Activated T-helper 2 cell treated with anti-CD3 and anti-CD28 coated beads, Interferon-gamma antibody, Interleukin-2, Interleukin-4, amounts not matched to agents 10 μg/mL and 5 μg/mL and 100 μg/mL, durations not matched to agents 14 hours and 24 hours and 36 hours (primary cell): ENCODE results near the gene HEMGN. TPM values are rescaled to one million over a fixed set of nuclear protein-coding genes. Genes with fewer than 3 reads are reported as not detected.

ENCODE experiments used
- DNase-seq: peaks from one replicate; pipeline ENCODE4 v3.0.0; 2021; ENCODE audit warnings: low spot score
- H3K27ac Mint-ChIP-seq: one replicate; pipeline ENCODE4 v1.8.0; 2021; ENCODE audit warnings: mixed read lengths
- H3K27me3 Mint-ChIP-seq: one replicate; pipeline ENCODE4 v1.8.0; 2021; ENCODE audit warnings: low read depth, mixed read lengths
- H3K36me3 Mint-ChIP-seq: one replicate; pipeline ENCODE4 v1.8.0; 2021; ENCODE audit warnings: low read depth, mixed read lengths
- H3K4me1 Mint-ChIP-seq: one replicate; pipeline ENCODE4 v1.8.0; 2021; ENCODE audit warnings: low read depth, mixed read lengths
- H3K4me3 Mint-ChIP-seq: one replicate; pipeline ENCODE4 v1.8.0; 2021; ENCODE audit warnings: low read depth, mild to moderate bottlenecking, moderate library complexity, mixed read lengths
- H3K9me3 Mint-ChIP-seq: one replicate; pipeline ENCODE4 v1.8.0; 2021; ENCODE audit warnings: mixed read lengths
- intact Hi-C: fragments of 100-400 bp; cut with micrococcal nuclease; formaldehyde crosslinking; loops from one replicate; pipeline ENCODE4 v1.15.1; 2023
- total RNA-seq: library from RNA; stranded (reverse); gene quantifications from 2 replicates; pipeline ENCODE4 v1.2.3, GENCODE V29; 2022

HEMGN gene
- total RNA-seq, 1 donor from 2014 or later, result 0.41 TPM

- Mint-ChIP-seq H3K27me3 (peaks cover 11% of the 10 kb centered on the region), H3K4me3 (no peak overlapping the region), H3K9me3 (no peaks in the 10 kb centered on the region), H3K27ac (no peak overlapping the region), H3K4me1 (peaks cover 26% of the 10 kb centered on the region), H3K36me3 (no peaks in the 10 kb centered on the region)
- no peak for DNase-seq
- intact Hi-C loops, result no loop called here
Observed at GRCh38 chr9:97936998-97937397, 974 bp downstream of the HEMGN start.

DNA sequence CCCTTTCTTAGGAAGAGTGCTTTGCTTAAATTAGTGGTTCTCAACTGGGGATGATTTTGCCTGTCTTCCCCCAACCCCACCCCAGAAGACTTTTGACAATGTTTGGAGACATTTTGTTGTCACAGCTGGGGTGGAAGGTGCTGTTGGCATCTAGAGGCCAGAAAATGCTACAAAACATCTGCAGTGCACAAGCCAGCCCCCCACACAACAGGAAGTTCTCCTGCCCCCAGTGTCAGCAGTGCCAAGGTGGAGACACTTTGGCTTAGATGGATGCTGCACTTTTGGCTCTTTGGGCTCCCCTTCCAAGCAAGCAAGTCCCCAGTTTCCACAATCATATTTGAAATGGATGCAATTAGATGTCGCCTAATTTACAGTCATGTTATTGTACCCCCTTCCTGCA is 2.7 kb downstream of the HEMGN start:
- DNase-seq, result no peak
- intact Hi-C loops, result no loop called here
- no peaks in the 10 kb centered on the region for H3K9me3 Mint-ChIP-seq
- peaks cover 40% of the 10 kb centered on the region for H3K4me1 Mint-ChIP-seq
- no peak overlapping the region for H3K27ac Mint-ChIP-seq
- no peaks in the 10 kb centered on the region for H3K36me3 Mint-ChIP-seq
- H3K27me3 Mint-ChIP-seq, result peaks cover 3% of the 10 kb centered on the region
- no peak overlapping the region for H3K4me3 Mint-ChIP-seq

DNA sequence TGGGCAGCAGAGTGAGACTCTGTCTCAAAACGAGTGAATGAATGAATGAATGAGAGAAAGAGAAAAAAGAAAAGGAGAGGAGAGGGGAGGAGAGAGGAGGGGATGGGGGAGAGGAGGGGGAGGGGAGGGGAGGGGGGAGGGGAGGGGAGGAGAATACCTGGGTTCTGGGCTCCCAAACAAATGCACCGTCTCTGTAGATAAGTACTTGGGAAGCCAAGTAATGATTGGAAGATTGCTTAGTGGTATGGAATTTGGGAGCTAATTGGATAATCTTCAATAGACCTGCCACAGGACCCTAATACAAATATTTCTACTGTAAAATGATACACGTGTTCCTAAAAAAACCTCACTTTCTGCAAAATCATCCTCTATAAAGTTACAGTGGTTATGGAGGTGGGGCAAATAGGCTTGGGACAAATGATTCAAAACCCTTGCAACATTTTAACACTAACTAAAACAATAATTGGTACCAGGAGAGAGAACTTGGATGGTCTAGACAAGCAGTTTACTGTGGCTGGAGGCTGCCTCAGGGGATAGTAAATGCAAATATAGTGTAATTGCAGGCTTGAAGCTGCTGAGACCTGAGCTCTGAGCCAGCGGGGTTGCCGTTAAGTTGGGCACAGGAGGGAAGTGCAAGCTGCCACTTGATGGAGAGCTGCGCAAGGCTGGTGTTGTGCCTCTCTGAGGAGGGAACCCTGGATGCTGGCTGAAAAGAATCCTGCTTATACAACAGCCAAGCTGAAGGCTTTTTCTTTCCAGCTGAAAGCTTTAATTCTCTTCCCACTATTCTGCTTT is 3.5 kb downstream of the HEMGN start:
- Mint-ChIP-seq H3K4me3 (no peak overlapping the region), H3K27me3 (no peaks in the 10 kb centered on the region), H3K36me3 (no peaks in the 10 kb centered on the region), H3K4me1 (peaks cover 47% of the 10 kb centered on the region), H3K9me3 (no peaks in the 10 kb centered on the region), H3K27ac (no peak overlapping the region)
- intact Hi-C loops, result no loop called here
- DNase-seq, result no peak

DNA sequence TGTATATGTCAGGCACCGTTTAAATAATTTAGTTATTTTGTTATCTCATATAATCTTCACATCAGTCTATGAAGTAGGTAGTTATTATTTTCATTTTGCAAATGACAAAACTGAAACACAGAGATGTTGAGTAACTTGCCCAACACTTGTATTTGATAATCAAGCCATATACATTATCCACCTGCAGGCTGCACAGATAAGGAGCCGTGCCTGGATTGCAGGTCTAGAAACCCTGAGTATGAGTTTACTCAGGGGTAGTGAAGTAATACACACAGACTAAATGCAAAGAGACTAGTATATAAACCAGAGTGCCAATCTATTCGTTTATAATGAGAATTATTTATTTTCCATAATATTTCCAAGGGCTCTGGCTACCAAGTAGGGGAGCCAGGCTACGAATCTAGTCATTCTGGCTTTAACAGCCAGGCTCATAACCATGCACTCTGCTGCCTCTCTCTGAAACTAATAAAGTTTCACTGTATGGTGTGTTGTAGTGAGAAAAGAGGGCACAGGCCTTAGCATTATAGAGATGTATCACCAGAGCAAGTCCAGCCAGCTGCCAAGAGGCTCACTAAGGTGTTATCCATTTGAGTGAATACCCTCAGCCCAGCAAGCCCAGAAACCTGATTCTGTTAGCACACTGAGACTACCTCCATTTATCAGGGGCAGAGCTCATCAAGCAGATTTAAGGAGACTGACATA is 4.5 kb downstream of the HEMGN start:
- intact Hi-C loops, result no loop called here
- peaks cover 43% of the 10 kb centered on the region for H3K4me1 Mint-ChIP-seq
- no peak overlapping the region for H3K4me3 Mint-ChIP-seq
- H3K9me3 Mint-ChIP-seq, result no peaks in the 10 kb centered on the region
- no peaks in the 10 kb centered on the region for H3K36me3 Mint-ChIP-seq
- no peak overlapping the region for H3K27ac Mint-ChIP-seq
- no peak for DNase-seq
- H3K27me3 Mint-ChIP-seq, result no peaks in the 10 kb centered on the region

DNA sequence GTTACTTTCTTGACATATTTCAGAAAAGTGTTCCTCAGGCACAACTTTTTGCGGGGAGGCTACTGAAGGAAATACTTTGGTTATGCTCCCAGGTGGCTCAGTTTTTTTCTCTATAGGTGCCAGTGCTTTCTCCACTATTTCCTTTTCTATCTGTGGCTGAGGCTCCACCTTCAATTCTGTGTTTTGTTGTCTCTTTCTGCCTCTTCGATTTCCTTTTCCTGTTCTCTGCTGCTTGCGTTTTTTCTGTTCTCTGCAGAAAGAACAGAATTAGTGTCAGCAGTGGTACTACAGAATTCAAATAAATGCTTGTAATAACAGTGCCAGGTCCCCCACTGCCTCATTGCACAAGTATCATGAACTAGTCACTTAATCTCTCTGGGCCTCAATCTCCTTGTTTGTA is 7.0 kb downstream of the HEMGN start:
- Mint-ChIP-seq H3K36me3 (no peaks in the 10 kb centered on the region), H3K4me3 (no peak overlapping the region), H3K4me1 (peaks cover 32% of the 10 kb centered on the region), H3K27ac (peak overlapping the region; percentile 64), H3K9me3 (no peaks in the 10 kb centered on the region), H3K27me3 (peaks cover 2% of the 10 kb centered on the region)
- DNase-seq, result no peak
- intact Hi-C loops, result no loop called here

- intact Hi-C loops, result loop anchor here (10.0 kb wide), 1 partner anchor 176 kb away; no protein-coding TSS in a partner anchor
- H3K27ac Mint-ChIP-seq, result no peak overlapping the region
- peaks cover 2% of the 10 kb centered on the region for H3K27me3 Mint-ChIP-seq
- no peaks in the 10 kb centered on the region for H3K9me3 Mint-ChIP-seq
- peak overlapping the region; percentile 41 for H3K4me3 Mint-ChIP-seq
- H3K36me3 Mint-ChIP-seq, result no peaks in the 10 kb centered on the region
- H3K4me1 Mint-ChIP-seq, result peaks cover 30% of the 10 kb centered on the region
- no peak for DNase-seq
Observed at GRCh38 chr9:97928986-97929604, 8.9 kb downstream of the HEMGN start.

DNA sequence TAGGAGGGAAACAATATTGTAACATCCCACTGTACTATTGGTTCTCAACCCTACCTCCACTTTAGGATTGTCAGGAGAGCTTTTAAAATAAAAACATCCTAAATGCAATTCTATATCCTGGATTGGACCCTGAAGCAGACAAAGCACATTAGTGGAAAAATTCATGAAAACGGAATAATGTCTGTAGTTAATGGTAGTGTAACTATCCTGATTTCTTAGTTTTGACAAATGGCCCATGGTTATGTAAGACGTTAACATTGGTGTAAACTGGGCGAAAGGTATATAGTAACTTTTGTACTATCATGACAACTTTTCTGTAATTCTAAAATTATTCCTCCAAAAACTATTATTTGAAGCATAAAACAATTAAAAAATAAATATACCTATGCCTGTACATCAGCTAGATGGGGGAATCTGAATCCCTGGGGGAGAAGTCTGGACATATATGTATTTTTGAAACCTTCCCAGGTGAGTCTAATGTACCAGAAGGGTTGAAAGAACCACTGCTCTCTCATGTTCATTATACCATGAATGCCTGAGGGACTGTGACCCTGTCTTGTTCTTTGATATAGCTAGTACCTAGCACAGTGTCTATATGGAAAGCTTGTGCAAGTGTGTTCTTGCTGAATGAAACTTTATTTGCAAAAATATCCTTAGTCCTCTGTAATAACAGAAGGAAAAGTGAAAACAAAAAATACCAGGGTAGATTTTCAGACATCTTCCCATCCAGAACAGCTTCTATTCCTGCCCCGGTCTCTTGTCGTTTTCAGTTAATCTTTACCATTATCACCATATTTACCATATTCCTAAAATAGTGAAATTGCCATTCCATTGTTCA is 12.3 kb downstream of the HEMGN start:
- Mint-ChIP-seq H3K27me3 (peaks cover 2% of the 10 kb centered on the region), H3K36me3 (peaks cover 4% of the 10 kb centered on the region), H3K4me3 (no peak overlapping the region), H3K27ac (no peak overlapping the region), H3K9me3 (no peaks in the 10 kb centered on the region), H3K4me1 (peaks cover 36% of the 10 kb centered on the region)
- intact Hi-C loops, result loop anchor here (10.0 kb wide), 1 partner anchor 179 kb away; no protein-coding TSS in a partner anchor
- no peak for DNase-seq

DNA sequence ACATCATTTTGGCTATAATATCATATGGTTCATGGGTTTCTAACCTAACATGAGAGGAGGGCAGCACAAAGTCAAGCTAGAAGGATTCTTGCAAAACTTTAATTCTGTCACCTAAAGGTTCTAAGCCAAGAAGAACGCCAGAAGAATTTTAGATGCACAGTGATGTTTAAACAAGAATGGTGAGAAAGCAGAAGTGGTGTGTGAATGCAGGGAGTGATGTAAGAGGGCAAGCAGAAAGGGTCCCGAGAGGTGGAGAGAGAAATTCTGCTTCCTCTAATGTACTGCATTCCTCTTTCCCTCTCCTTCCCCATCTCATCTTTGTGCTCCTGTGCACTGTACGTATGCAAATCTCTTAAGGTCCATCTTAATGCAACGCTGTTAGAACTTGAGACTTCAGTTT is 13.6 kb downstream of the HEMGN start:
- H3K27me3 Mint-ChIP-seq, result peaks cover 2% of the 10 kb centered on the region
- intact Hi-C loops, result loop anchor here (10.0 kb wide), 1 partner anchor 180 kb away; no protein-coding TSS in a partner anchor
- H3K27ac Mint-ChIP-seq, result no peak overlapping the region
- H3K4me3 Mint-ChIP-seq, result no peak overlapping the region
- H3K9me3 Mint-ChIP-seq, result no peaks in the 10 kb centered on the region
- DNase-seq, result no peak
- H3K36me3 Mint-ChIP-seq, result peaks cover 4% of the 10 kb centered on the region
- H3K4me1 Mint-ChIP-seq, result peaks cover 36% of the 10 kb centered on the region

DNA sequence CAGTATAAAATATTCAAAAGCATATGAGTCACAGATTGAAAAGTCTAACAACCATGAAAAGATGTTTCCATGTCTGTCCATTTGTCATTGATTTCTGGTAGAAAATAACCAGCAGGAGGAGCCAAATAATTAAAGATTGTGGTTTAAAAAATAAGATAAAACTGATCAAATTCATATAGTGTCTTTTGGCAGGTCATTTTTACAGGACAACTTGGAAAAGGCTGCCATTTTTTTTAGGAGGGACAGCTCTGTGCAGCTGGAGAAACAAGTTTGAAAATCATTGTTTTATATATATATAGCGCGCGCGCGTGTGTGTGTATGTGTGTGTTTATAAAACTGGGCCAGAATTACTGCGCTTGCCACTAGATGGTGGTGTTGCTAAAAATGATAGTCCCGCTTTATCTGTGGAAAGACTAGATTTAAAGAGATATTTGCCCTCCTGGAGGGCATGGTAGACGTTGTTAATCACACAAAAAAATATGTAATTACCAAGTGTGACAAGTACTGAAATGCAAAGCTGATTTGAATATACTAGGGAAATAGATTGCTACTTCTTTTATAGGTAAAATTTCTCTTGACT is 14.4 kb downstream of the HEMGN start:
- Mint-ChIP-seq H3K36me3 (peaks cover 7% of the 10 kb centered on the region), H3K27me3 (peaks cover 2% of the 10 kb centered on the region), H3K4me1 (peaks cover 40% of the 10 kb centered on the region), H3K4me3 (peak overlapping the region; percentile 97), H3K27ac (peak overlapping the region; percentile 100), H3K9me3 (no peaks in the 10 kb centered on the region)
- peak; percentile 70 for DNase-seq
- intact Hi-C loops, result loop anchor here (1.0 to 10.0 kb wide), 5 partner anchors 31 to 340 kb away; partner anchors contain the start of genes NCBP1 and TSTD2

DNA sequence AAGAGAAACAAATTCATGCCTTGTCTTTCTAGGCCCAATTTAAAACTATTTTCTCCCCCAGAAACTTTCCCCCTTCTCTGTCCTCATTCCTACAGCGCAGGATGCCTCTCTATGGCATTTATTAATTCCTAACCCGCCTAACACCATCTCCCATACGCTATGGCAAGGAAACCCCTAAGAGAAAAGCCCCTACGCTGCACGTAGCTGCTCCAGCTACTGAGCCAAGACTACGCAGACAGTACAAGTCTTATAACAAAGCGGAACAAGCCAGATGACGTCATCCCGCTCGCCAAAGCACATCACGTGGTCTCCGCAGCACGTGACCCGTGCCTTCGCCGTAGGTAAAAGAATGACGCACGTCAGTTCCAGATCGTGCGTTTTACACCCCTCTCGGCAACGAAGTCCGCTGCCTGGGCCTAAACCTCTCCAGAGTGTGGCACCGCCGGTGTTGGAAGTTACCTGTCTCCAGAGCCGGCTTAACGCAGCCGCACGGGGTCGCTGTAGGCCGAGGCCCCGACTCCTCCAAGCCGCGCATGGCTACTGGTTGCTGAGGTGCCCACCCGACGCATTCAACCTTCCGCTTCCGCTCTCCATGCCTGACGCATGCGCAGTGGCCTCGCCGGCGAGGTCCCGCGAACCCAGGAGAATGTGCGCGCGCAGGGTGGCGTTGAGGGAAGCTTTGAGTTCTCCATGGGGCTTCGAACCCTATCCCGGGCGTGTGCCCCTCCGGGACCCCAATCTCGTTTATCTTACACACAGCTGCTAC is 15.8 kb downstream of the HEMGN start, which contains the start of gene TRMO:
TRMO (minus strand) TSS at position 542 of the 766 bp plus-strand sequence; CDS start at position 535, 7 bp downstream.
- Mint-ChIP-seq H3K27ac (peak within 1 kb of the TSS; percentile 100), H3K9me3 (no peaks in the 10 kb centered on the region), H3K4me1 (peaks cover 42% of the 10 kb centered on the region), H3K4me3 (peak within 1 kb of the TSS; percentile 97), H3K36me3 (peaks cover 9% of the 10 kb centered on the region), H3K27me3 (peaks cover 2% of the 10 kb centered on the region)
- peak; percentile 96 for DNase-seq
- intact Hi-C loops, result loop anchor here (1.0 to 10.0 kb wide), 5 partner anchors 17 to 333 kb away; partner anchors contain the start of genes ANP32B, NCBP1, TBC1D2 and TSTD2

- Mint-ChIP-seq H3K4me1 (peaks cover 53% of the 10 kb centered on the region), H3K27ac (peak overlapping the region; percentile 97), H3K4me3 (peak overlapping the region; percentile 85), H3K36me3 (peaks cover 32% of the 10 kb centered on the region), H3K9me3 (no peaks in the 10 kb centered on the region), H3K27me3 (no peaks in the 10 kb centered on the region)
- intact Hi-C loops, result no loop called here
- no peak for DNase-seq
Observed at GRCh38 chr9:97919217-97919813, 18.7 kb downstream of the HEMGN start.
